Activated CD8-positive, alpha-beta memory T cell treated with anti-CD3 and anti-CD28 coated beads for 48 hours (primary cell): ENCODE data around the gene CAPN7.

Source experiments
- DNase-seq, 3 experiments: peaks; one replicate each; pipeline ENCODE4 v3.0.0-alpha.2; 2020; ENCODE audit warnings: low read depth in 2 of 3, low spot score in 2 of 3

The CAPN7 gene

DNA sequence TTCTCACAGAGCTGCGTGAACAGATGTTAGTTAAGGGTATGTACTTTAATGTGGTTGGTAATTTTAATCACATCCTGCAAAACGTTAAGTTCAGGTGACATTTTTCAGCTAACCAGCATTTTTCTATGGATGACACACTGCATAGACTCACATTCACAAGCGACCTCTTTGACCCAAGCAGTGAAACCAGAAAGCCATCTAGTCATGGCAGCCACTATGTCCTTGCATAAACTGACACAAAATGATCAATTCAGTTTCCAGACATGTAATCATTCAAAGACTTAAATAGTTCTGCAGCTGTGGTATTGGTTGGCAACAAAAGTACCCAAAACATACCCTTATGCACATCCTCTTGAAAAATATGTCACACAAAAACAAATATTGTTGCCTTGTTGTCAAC, 7.4 kb upstream of the CAPN7 start:
- no peak for DNase-seq

DNA sequence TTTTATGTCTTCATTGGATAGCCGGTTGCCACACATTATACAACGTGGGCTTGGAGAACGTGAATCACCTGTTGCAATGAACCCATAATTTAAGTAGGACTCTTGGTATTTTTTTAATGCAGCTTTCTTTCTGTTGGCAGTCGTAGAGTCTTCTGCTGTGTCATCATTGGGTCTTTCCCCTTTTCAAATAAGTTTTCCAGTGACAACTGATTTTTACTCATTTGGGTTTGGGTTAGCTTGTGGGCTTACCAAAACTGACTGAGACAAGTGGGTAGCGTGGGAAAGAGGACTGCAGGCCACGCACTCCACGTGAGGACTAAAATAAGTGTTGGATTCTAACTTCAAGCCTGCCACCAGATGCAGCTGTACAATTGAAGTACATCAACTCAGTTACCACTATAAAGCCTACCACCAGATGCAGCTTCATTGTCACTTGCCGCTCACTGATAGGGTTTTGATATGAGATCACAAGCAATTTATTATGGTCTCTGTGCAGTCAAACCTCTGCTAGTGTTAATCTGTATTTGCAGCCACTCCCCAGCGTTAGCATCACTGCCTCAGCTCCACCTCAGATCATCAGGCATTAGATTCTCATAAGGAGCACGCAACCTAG, 6.4 kb upstream of the CAPN7 start:
- no peak for DNase-seq

DNA sequence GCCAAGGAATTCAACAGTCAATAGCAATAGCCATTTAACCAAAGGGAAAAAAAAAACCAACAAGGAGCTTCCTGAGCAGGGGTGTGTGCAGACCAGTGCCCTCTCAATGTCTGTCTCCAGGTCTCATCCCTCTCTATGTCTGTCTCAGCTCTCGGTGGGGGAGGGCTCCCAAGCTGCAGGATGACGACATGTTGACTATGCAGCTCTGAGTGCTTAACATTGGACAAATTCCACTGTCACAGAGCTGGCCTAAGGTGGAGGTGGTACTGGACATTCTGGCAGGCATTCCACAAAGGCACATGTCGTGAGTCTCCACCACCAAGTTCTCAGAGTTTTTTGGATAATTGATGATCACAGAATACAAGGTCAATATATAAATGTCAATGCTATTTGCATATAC, 2.0 kb upstream of the CAPN7 start:
- no peak for DNase-seq

DNA sequence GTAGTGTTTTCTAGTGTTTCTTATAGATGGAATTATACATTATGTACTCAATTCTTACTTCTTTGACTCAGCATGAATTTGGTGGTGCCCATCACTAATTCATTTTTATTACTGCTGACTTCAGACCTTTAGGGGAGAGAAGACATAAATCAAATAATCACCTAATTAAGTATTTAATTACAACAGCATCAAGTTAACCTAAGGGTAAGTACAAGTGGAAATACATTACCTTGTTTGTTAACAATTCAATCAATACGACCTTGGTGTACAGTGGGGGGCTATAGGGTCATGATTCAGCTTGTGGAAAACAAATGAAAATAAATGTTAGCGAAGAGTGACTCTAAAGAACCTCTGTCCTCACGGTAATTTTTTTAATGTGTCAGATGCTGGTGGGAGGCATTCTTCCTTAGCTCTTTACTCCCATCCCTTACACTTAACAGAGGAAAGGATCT, 538 bp upstream of the CAPN7 start:
- DNase-seq: no peak

DNA sequence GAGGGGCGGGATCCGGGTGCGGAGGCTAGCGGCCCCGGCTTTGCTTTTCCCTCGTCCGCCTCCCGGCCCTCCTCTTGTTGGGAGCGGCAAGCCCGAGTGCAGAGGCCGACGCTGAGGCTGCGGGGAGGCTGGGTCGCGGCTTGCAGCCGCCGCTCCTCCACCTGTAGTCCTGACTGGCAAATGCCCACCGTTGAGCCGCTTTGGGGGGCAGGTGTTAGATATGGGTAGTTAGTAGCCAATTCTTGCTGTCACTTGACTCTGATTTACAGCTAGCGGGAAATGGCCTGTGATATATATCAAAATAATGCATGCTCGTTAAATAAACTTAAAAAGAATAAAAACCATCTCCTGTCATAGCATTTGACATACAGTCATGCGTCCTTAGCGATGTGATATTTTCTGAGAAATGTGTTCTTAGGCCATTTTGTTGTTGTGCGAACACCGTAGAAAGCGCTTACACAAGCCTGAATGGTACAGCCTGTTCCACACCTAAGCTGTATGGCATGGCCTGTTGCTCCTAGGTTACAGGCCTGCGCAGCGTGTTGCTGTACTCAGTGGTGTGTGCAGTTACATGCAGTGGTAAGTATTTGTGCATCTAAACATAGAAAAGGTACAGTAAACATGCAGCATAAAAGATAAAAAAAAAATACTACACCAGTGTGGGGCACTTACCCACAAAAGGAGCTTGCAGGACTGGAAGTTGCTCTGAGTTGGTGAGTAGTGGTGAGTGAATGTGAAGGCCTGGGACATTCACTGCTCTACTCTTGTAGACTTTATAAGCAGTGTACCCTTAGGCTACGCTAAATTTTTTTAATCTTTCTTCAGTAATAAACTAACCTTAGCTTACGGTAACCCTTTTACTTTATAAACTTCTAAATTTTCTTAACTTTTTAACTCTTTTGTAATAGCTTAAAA, 873 bp downstream of the CAPN7 start:
- no peak for DNase-seq

DNA sequence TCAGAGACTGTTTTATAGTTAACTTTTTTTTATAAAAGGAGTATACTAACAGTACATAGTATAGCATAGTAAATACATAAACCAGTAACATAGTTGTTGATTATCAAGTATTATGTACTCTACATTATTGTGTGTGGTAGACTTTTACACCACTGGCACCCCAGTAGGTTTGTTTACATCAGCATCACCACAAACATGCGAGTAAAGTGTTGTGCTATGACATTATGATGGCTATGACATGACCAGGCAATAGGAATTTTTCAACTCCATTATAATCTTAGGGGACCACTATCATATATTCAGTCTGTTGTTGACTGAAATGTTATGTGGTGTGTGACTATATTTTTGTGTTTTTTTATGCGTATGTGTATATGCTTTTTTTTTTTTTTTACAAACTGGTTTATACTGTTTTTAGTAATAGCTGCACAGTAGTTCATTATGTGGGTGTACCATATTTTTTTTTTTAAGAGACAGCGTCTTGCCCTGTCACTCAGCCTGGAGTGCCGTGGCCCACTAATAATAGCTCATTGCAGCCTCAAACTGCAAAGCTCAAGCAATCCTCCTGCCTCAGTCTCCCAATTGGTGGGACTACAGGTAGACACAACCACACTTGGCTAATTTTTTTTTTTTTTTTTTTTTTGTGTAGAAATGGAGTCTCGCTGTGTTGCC, 1.9 kb downstream of the CAPN7 start:
- DNase-seq: no peak

DNA sequence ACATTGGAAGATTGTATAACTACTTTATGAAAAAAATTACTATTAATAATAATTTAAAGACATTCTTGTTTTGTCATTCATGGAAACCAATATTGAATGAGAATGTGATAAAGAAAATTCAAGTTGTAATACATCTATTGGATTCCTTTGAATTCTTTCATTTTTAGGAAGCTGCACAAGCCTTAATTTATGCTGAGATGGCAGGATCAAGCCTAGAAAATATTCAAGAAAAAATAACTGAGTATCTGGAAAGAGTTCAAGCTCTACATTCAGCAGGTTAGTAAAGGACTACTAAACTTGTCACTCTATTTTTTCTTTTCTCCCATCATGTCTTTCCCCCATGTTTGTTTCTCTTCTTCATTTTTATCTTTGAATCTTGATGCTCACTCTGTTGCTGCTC, 5.9 kb downstream of the CAPN7 start:
- no peak for DNase-seq

DNA sequence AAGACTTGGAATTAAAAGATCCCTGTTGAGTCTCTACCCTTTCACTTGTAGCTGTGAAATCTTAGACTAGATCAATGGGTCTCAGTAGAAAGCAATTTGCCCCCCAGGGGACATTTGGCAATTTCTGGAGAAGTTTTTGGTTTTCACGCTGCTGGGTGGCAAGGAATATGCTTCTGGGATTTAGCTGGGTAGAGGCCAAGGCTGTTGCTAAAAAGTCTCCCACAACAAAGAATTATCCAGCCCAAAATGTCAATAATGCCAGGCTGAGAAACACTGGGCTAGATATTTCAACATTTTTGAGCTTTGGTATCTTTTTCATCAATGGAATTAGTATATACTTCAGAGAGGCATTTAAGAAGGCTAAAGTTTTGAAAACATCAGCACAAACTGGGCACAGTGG, 8.7 kb downstream of the CAPN7 start:
- no peak for DNase-seq

DNA sequence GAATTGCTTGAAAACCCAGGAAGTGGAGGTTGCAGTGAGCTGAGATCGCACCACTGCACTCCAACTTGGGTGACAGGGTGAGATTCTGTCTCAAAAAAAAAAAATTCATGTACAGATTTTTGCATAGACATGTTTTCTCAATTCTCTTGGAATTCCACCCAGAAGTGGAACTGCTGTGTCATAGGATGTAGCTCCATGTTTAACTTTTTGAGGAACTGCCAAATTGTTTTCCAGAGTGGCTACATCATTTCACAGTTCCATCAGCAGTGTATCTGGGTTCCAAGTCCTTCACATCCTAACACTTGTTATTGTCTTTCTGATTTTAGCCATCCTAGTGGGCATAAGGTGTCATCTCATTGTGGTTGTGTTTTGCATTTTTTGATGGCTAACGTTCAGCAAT, 9.9 kb downstream of the CAPN7 start:
- DNase-seq: no peak

DNA sequence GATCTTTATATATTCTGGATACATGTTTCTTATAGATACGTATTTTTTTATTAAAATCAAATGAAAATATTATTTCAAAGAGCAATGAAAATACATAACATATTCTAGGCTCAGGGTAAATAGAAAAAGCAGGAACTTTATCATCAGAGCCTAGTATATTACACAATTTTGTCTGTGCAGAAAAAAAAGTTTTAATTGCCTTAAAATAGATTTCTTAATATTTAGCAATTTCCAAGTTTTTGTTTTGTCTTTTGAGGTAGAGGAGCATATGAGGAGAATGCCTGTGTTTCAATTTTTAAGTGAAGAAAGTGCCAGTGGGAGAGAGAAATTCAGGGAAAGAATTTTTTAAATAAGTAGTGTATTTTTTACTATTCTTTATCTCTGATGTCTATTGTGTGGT, 10.5 kb downstream of the CAPN7 start:
- DNase-seq: no peak

DNA sequence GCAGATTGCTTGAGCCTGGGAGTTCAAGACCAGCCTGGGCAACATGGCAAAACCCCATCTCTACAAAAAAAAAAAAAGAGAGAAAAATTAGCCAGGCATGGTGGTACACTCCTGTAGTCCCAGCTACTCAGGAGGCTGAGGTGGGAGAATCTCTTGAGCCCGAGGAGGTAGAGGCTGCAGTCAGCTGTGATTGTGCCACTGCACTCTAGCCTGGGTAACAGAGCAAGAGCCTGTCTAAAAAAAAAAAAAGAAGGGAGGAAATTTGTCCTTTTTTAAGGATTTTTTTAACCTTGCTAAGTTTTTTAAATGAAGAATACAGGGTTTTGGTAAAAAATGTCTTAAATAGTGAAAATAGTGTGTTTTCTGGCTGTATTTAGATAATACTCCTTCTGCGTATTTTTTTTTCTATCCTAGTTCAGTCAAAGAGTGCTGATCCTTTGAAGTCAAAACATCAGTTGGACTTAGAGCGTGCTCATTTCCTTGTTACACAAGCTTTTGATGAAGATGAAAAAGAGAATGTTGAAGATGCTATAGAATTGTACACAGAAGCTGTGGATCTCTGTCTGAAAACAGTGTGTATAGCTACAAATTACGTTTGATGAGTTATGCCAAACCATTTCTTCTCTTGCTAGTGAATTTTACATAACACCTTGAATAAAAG, 11.1 kb downstream of the CAPN7 start:
- no peak for DNase-seq

DNA sequence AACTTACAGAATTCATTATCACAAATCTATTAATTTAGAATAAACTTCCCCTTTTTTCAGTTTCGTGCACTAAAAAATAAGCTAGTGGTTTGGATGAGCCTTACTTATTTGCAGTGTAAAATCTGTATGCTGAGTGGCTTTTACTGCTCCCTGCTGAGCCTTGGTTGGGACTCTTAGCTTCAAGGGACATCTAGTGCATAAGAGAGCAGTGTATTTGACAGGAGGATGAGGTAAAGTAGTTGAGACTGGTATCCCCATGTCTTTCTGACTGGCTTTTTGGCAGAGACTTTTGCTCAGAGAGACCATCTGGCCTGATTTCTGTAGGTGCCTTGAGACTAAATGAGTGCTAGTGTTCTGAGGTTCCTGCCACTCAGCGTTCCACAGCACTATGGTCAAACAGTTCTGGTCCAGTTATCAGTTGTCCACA, 11.8 kb downstream of the CAPN7 start:
- DNase-seq: no peak

DNA sequence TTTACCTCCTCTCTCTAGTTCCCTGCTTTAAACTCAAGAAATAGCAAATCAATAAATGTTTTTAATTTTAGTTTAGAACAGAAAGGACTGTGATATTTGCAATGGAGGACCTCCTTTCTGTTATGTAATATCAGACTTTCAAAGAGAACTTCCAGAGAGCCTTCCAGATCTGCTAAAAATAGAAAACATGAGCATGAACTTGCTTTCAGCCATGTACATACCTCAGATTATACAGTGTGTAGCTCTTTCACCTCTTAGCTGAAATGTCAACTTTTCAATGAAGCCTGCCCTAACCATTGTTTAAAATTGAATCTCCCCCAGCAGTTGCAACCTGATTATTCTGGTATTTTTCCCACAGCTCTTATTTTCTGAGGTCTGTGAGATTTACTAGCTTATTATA, 12.6 kb downstream of the CAPN7 start:
- no peak for DNase-seq

DNA sequence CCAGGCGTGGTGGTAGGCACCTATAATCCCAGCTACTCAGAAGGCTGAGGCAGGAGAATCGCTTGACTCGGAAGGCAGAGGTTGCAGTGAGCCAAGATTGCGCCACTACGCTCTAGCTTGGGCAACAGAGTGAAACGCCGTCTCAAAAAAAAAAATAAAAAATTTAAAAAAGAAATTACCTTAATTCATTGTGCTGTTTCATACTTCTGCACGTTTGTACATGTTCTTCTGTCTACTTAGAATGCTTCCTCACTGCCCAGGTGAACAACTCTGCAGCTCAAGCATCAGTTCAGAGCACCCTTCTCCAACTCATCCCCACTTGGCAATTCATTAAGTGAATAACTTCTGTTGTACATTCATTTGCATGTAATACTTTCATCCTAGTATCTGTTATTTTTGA, 14.0 kb downstream of the CAPN7 start:
- DNase-seq: no peak

DNA sequence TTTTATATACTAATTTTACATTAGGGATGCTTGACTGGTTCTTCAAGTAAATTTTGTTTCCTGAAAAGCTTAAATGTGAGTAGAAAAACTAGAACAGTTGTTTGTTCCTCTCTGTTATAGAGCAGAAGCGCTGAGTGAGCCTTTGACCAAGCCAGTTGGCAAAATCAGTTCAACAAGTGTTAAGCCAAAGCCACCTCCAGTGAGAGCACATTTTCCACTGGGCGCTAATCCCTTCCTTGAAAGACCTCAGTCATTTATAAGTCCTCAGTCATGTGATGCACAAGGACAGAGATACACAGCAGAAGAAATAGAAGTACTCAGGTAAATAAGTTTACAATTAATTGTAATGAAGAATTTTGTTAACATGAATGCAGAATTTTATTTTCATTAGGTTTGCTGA, 14.6 kb downstream of the CAPN7 start:
- DNase-seq: no peak

DNA sequence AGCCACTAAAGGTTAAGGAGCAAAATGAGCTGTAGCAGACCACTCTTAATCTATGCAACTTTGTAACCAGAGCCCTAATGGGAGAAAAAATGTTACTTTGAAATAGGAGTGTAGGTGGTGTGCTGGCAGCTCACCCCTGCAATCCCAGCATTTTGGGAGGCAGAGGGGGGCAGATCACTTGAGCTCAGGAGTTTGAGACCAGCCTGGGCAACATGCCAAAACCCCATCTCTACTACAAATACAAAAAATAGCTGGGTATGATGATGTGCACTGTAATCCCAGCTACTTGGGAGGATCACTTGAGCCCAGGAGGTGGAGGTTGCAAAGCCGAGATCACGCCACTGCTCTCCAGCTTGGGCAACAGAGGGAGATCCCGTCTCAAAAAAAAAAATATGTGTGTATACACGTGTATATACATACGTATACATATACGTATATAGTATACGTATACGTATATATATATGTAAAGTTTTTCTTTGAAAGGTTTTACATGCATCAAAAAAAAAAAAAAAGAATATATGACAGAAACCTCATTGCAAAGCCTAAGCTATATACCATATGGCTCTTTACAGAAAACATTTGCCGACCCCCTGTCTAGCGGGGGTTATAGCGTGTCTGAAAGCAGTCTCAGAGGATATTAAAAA, 15.7 kb downstream of the CAPN7 start:
- no peak for DNase-seq

DNA sequence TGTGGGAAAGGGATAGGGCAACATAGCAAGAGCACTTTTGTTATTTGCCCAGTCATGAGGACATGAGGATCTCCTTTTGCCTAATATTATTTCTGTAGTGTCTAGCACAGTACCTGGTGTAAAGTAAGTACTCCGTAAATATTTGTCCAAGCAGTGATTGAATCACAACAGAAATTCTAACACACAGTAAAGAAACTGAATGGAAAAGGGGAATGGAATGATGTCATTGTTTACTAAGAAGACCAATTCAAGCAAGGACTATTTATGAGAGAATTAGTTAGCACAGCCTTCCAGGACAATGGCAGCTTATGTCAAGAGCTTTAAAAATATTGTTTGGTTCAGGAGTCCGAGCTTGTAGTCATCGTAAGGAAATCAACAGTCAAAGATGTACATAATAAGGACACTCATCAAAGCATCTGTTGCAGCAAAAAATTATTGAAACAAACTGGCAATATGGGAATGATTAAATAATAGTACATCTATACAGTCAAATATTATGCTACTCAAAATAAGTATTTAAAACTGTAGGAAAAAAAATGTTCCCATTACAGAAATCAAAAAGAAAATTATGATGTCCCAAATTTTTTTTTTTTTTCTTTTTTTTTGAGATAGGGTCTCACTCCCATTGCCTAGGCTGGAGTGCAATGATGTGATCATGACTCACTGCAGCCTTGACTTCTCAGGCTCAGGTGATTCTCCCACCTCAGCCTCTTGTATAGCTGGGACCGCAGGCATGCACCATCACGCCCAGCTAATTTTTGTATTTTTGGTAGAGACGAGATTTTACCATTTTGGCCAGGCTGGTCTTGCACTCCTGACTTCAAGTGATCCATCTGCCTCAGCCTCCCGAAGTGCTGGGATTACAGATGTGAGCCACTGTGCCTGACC, 17.9 kb downstream of the CAPN7 start:
- DNase-seq: no peak

DNA sequence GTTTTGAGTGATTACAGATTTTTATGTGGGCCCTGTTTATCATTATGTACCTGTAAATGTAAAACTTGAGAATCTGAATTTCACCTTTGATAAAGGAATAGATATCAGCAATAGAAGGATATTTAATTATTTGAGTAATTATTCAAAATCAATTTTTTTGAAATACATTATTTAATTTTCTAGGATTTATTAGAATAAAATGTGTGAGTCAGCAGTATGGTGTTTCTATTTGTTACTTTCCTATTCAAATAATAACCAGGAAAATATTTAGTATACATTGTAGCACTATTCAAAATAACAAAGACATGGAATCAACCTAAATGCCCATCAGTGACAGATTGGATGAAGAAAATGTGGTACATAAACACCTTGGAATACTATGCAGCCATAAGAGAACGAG, 22.1 kb downstream of the CAPN7 start:
- no peak for DNase-seq

DNA sequence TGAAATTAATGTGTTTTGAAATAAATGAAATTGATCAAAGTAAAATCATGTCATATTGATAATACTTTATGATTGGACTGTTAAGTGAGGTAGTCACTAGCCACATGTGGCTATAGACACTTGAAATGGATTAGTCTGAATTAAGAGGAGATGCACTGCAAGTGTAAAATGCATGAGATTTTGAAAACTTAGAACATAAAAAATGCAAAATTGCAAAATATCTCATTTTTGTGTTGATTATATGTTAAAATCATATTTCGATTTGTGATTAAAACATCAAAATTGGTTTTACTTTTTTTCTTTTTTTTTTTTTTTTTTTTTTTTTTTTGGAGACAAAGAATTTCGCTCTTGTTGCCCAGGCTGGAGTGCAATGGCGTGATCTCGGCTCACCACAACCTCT, 23.2 kb downstream of the CAPN7 start:
- DNase-seq: no peak

DNA sequence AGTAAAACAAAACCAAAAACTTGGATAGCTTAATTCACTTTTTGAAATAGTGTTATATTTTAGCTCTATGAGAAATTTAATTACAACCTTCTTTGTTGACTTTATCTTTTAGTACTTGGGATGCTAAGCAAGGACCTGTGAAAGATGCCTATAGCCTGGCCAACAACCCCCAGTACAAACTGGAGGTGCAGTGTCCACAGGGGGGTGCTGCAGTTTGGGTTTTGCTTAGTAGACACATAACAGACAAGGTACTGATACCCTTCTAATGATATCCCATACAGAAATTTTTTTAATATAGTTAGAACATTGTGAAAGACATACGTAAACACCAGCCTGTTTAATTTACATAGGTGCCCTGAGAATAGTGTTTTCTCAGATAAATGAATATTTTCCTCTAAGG, 35.3 kb downstream of the CAPN7 start:
- DNase-seq: no peak
